Measurements from ENCODE around the gene PWWP2B. TPM values are rescaled to one million over a fixed set of nuclear protein-coding genes. Genes with fewer than 3 reads are reported as not detected.
A peak's percentile ranks its signal among the peaks of the same experiment; 100 is the strongest.

PWWP2B gene
- total and polyA plus RNA-seq, 9 of the 15 experiments (the other 6 are each of a cell fraction or from before 2014, with no cell fraction given) = 0.07 to 9.2 (median 1.6) TPM; not detected in 1

DNA sequence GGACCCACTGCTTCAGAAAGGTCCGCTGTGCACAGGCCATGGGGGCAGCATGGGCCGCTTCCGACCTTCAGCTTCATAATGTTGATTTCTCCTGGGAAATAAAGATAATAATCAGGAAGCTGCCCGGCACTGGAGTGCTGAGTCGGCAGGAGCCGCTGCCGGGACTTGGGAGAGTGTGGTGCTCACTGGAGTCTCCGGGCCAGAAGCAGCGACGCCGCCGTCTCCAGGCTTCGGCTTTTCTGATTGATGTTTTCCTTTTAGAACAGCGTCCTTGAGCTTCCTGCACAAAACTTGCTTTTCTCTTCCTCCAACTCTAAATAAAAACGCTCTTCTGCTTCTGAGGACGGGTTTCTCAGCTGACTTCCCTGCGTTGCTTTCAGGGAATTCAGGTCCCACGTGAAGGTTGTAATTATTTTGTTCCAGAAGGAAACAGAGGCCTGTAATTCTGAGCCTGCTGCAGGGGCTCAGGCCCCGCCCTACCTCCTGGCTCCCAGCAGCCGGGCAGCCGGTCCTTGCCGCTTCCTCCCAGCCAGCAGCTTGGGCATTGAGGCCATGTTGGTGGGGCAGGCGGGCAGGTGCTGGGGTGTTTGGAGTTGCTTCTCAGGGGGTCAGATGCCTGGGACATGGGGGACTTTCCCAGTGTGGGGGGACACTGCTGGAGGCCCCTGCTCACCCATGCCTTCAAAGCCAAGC is 14.7 kb downstream of the PWWP2B start:
- Histone ChIP-seq H3K9ac (ENCODE audit: insufficient read depth in 1 of 2, low read depth in 2 of 2, low read length in 2 of 2) (peak overlapping the region in 1 of 2 experiments; percentile 45; a peak in 2 of 4 replicates), H3K27ac (ENCODE audit: extremely low read depth, low read depth, low read length) (no peak overlapping the region), H3K4me3 (no peak overlapping the region), H2AFZ (ENCODE audit: low read depth, low read length) (no peak overlapping the region), H3K36me3 (ENCODE audit: control insufficient read depth, insufficient read depth, low read length) (no peaks in the 10 kb centered on the region; the same call in 2 of the 3 replicates), H3K79me2 (ENCODE audit: control insufficient read depth, insufficient read depth, low read length) (no peaks in the 10 kb centered on the region; the same call in 2 of the 3 replicates), H3K4me1 (replicated peaks in 1 of 2; ENCODE audit: control insufficient read depth in 2 of 2, insufficient read depth in 2 of 2, low read length in 2 of 2) (peaks cover 3 to 69% of the 10 kb centered on the region in 2 experiments; a peak in 3 of 5 replicates), H3K4me2 (ENCODE audit: insufficient read depth, low read length) (no peak overlapping the region), H3K9me3 (replicated peaks; ENCODE audit: control insufficient read depth, insufficient read depth, low read depth, low read length) (no peaks in the 10 kb centered on the region), H3K9me1 (ENCODE audit: control insufficient read depth, insufficient read depth, low read length) (no peaks in the 10 kb centered on the region), H3K27me3 (ENCODE audit: control insufficient read depth in 2 of 2, insufficient read depth in 2 of 2, low read length in 2 of 2) (no peaks in the 10 kb centered on the region), H4K20me1 (replicated peaks; ENCODE audit: control insufficient read depth, insufficient read depth, low read length) (no peaks in the 10 kb centered on the region)
- no peak for FAIRE-seq
- WGBS (ENCODE audit: insufficient coverage, low coverage, missing lambda C conversion rate) = 51% methylated on average over 12 of the region's 23 CpGs
- in situ Hi-C loops (cut with MboI) = no loop called here
- intact Hi-C loops (cut with micrococcal nuclease) = no loop called here
- TF ChIP-seq MAFK (IDR thresholded peaks at IDR 0.05; ENCODE audit: low read length) (peak; percentile 30; the same call in 1 of the 2 replicates), C11orf30 (IDR thresholded peaks at IDR 0.05; ENCODE audit: low read depth) (peak; percentile 48; the same call in 1 of the 2 replicates), ZNF316 (IDR thresholded peaks at IDR 0.05) (0 out of 2 replicates have a peak, but pooled peaks have one; percentile 9), SREBF1 (IDR thresholded peaks at IDR 0.05; ENCODE audit: borderline replicate concordance, low read depth, low read length) (no peak)
- no peak for ATAC-seq
- POLR2A ChIA-PET = interaction anchor here (1.3 kb wide), 1 partner anchor 10 kb away, joined by 3 read pairs; no protein-coding TSS in a partner anchor
- peak in 1 of 4 experiments; percentile 19 for DNase-seq (ENCODE audit: extremely low read depth in 1 of 4, low spot score in 3 of 4)
- CTCF ChIA-PET (ENCODE audit: low intra/inter-chr PET ratio) = no interaction called here
- BruUV-seq (replicated peaks) = no TSS peak

All from K562 (cell line).